Thyroid gland (tissue), 4 donors: ENCODE data around the gene ADCY1. TPM values are rescaled to one million over a fixed set of nuclear protein-coding genes. Genes with fewer than 3 reads are reported as not detected.

ENCODE experiments used
- DNase-seq, 2 donors: peaks; one replicate each; pipeline ENCODE4 v3.0.0-alpha.2; 2019
- H3K27ac ChIP-seq, 3 donors: fragments of 200-600 bp; sonication (generic); 1 replicate in 2 of 3; 2 replicates in 1 of 3; pipeline ENCODE4 v1.5.1; 2016 to 2019; ENCODE audit warnings: mild to moderate bottlenecking in 1 of 3, moderate library complexity in 1 of 3
- H3K27me3 ChIP-seq: fragments of 200-600 bp; sonication (generic); one replicate; pipeline ENCODE4 v1.5.1; 2019
- H3K36me3 ChIP-seq, 2 donors: fragments of 200-600 bp; sonication (generic); one replicate each; pipeline ENCODE4 v1.5.1; 2016 to 2019
- H3K4me1 ChIP-seq, 2 donors: fragments of 200-600 bp; sonication (generic); one replicate each; pipeline ENCODE4 v1.5.1; 2017 to 2019
- H3K4me3 ChIP-seq, 3 donors: fragments of 200-600 bp; sonication (generic); replicated peaks in 1 of 3; 1 replicate in 2 of 3; 2 replicates in 1 of 3; pipeline ENCODE4 v1.5.1; 2016; ENCODE audit warnings: mild to moderate bottlenecking in 1 of 3
- H3K9me3 ChIP-seq: fragments of 200-600 bp; sonication (generic); one replicate; pipeline ENCODE4 v1.5.1; 2017
- CTCF ChIP-seq, 6 experiments: fragments of 200-600 bp in 3 of 6; fragments of 450-650 bp in 3 of 6; sonication (generic) in 3 of 6; IDR thresholded peaks; one replicate each; pipeline ENCODE4 v1.5.1; 2016 to 2019; ENCODE audit warnings: antibody characterized with exemption in 6 of 6, mild to moderate bottlenecking in 2 of 6, inconsistent platforms in 1 of 6, moderate library complexity in 1 of 6
- POLR2A ChIP-seq, 2 donors: fragments of 450-650 bp; IDR thresholded peaks; one replicate each; pipeline ENCODE4 v1.6.1; 2017; ENCODE audit warnings: antibody characterized with exemption in 2 of 2, mild to moderate bottlenecking in 2 of 2, moderate library complexity in 1 of 2
- WGBS, 2 donors: methylation state at CpG; one replicate each; pipeline ENCODE4 v1.1.5; 2017; 5-methylcytosine and 5-hydroxymethylcytosine counted together
- intact Hi-C: fragments of 100-400 bp; cut with DNase I; formaldehyde crosslinking; loops from one replicate; pipeline ENCODE4 v1.15.1; 2023
- total RNA-seq, 4 donors: library from RNA; depleted of rRNA; stranded (reverse); fragments of >200 nt; gene quantifications; one replicate each; pipeline ENCODE4 v1.2.3, GENCODE V29; 2016

ADCY1 gene
- total RNA-seq, 4 donors from 2014 or later, result 5.8 to 11.6 (median 7.7) TPM

- intact Hi-C loops, result no loop called here
- 82 to 85% methylated on average over 9 of the region's 9 CpGs for WGBS, 2 donors
- Histone ChIP-seq H3K27ac (no peak overlapping the region), H3K36me3 (no peaks in the 10 kb centered on the region), H3K9me3 (no peaks in the 10 kb centered on the region), H3K4me1 (no peaks in the 10 kb centered on the region), H3K27me3 (no peaks in the 10 kb centered on the region), H3K4me3 (no peak overlapping the region)
- TF ChIP-seq CTCF (IDR thresholded peaks at IDR 0.05), result no peak
- no peak for TF ChIP-seq POLR2A (IDR thresholded peaks at IDR 0.05)
- DNase-seq, result no peak
Observed at GRCh38 chr7:45663965-45664633, 89.9 kb downstream of the ADCY1 start.

DNA sequence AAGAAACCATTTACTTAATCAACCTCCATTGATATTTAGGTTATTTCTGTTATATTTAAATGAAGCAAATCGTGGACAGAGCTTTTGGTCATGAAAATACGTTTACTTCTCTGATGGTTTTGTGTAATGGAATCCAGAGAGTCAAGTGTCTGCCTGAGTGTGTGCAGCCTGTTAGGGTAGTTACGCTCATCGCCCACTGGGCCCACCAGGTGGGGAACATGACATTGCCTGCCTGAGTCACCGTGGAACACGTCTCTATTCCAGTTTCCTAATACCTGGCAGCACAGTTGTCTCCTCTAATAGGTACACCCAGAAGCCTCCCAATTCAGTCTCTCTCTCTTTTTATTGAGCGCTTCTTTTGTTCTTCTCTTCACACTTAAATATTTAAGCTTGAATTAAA is 91.0 kb downstream of the ADCY1 start:
- intact Hi-C loops, result no loop called here
- no peaks in the 10 kb centered on the region for H3K9me3 ChIP-seq
- H3K4me1 ChIP-seq, result no peaks in the 10 kb centered on the region
- no peak for TF ChIP-seq CTCF (IDR thresholded peaks at IDR 0.05)
- no peak for TF ChIP-seq POLR2A (IDR thresholded peaks at IDR 0.05)
- 88 to 91% methylated on average over 7 of the region's 7 CpGs for WGBS, 2 donors
- H3K4me3 ChIP-seq, result no peak overlapping the region
- H3K27ac ChIP-seq, result no peak overlapping the region
- no peaks in the 10 kb centered on the region for H3K36me3 ChIP-seq
- H3K27me3 ChIP-seq, result no peaks in the 10 kb centered on the region
- no peak for DNase-seq

- 78 to 80% methylated on average over 5 to 7 of the region's 7 CpGs for WGBS, 2 donors
- Histone ChIP-seq H3K4me3 (no peak overlapping the region), H3K27me3 (no peaks in the 10 kb centered on the region), H3K36me3 (no peaks in the 10 kb centered on the region), H3K9me3 (no peaks in the 10 kb centered on the region), H3K4me1 (no peaks in the 10 kb centered on the region), H3K27ac (no peak overlapping the region)
- DNase-seq, result no peak
- no peak for TF ChIP-seq CTCF (IDR thresholded peaks at IDR 0.05)
- TF ChIP-seq POLR2A (IDR thresholded peaks at IDR 0.05), result no peak
- intact Hi-C loops, result no loop called here
Observed at GRCh38 chr7:45670227-45670626, 96.1 kb downstream of the ADCY1 start.

- intact Hi-C loops, result no loop called here
- Histone ChIP-seq H3K27me3 (no peaks in the 10 kb centered on the region), H3K27ac (no peak overlapping the region), H3K4me1 (no peaks in the 10 kb centered on the region), H3K4me3 (no peak overlapping the region), H3K9me3 (no peaks in the 10 kb centered on the region), H3K36me3 (no peaks in the 10 kb centered on the region)
- DNase-seq, result no peak
- TF ChIP-seq CTCF (IDR thresholded peaks at IDR 0.05) (no peak), POLR2A (IDR thresholded peaks at IDR 0.05) (no peak)
- 96 to 99% methylated on average over 4 to 6 of the region's 6 CpGs for WGBS, 2 donors
Observed at GRCh38 chr7:45670717-45671116, 96.5 kb downstream of the ADCY1 start.

DNA sequence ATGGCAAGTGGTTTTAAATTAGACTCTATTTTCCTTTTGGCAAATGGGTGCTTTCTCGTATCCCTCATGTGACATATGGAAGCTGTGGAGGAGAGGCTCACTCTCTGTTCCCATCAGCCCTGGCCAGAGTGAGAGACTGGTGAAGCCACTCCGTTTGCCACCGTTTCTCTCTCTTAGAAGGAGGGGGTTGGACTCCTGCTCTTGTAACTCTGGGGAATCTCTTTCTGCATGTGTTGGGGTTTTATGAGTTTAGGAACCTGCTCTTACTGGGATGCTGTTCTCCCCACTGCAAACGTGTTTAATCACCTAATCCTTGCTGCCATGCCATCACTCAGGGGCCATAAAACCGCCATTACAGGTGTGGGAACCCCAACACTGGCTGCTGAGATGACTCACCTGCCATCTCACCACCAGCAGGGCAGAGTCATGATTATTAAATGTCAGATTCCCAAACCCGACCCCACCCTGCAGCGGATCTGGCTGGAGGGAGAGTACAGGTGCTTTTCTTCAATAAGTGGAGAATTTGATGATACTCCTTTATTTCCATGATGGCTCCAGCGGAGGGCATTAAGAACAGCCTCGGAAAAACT is 103.2 kb downstream of the ADCY1 start:
- H3K27ac ChIP-seq, result no peak overlapping the region
- DNase-seq, result no peak
- no peaks in the 10 kb centered on the region for H3K4me1 ChIP-seq
- no peaks in the 10 kb centered on the region for H3K9me3 ChIP-seq
- no peak for TF ChIP-seq POLR2A (IDR thresholded peaks at IDR 0.05)
- TF ChIP-seq CTCF (IDR thresholded peaks at IDR 0.05), result no peak
- 90 to 97% methylated on average over 9 of the region's 9 CpGs for WGBS, 2 donors
- no peak overlapping the region for H3K4me3 ChIP-seq
- H3K36me3 ChIP-seq, result no peaks in the 10 kb centered on the region
- intact Hi-C loops, result no loop called here
- no peaks in the 10 kb centered on the region for H3K27me3 ChIP-seq
